GM18498 (cell line): ENCODE data around the gene FLACC1.
A peak's percentile ranks its signal among the peaks of the same experiment; 100 is the strongest.

Source experiments
- ATAC-seq: cut with Tn5 transposase; IDR thresholded peaks from one replicate; pipeline ENCODE4 v1.9.1; 2021; ENCODE audit warnings: mild to moderate bottlenecking, moderate library complexity; ENCODE audit not compliant: unreplicated experiment

The FLACC1 gene

GRCh38 chr2:201280191-201281040 lies 76.7 kb downstream of the FLACC1 start:
- no peak for ATAC-seq

GRCh38 chr2:201279079-201279478 lies 78.1 kb downstream of the FLACC1 start:
- ATAC-seq, result no peak

- no peak for ATAC-seq
These were observed 80.6 kb downstream of the FLACC1 start for GRCh38 chr2:201276511-201276910.

GRCh38 chr2:201275990-201276389 lies 81.2 kb downstream of the FLACC1 start:
- ATAC-seq, result no peak

- ATAC-seq, result no peak
These were observed 82.1 kb downstream of the FLACC1 start for GRCh38 chr2:201275069-201275468.

DNA sequence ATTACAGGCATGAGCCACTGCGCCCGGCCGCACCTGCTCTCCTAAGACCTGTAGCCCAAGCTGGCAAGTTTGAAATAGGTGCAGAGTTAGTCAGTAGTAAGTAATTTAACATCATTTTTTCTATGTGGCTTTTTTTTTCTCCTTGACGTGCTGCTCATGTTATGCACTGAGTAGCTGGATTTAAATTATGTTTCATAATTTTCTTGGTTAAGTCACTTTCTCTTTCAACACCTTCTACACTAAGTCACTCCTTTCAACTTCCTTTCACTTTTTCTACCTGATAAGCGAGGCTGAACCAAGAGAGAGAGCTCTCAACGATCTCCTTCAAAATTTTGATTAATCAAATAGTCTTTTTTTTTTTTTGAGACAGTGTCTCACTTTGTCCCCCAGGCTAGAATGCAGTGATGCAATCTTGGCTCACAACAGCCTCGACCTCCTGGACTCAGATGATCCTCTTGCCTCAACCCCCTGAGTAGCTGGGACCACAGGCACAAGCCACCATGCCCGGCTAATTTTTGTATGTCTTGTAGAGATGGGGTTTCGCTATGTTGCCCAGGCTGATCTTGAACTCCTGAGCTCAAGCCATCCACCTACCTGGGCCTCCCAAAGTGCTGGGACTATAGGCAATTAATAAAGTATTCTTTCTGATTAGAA lies 83.7 kb downstream of the FLACC1 start:
- ATAC-seq, result no peak

GRCh38 chr2:201271917-201272316 lies 85.2 kb downstream of the FLACC1 start:
- no peak for ATAC-seq

DNA sequence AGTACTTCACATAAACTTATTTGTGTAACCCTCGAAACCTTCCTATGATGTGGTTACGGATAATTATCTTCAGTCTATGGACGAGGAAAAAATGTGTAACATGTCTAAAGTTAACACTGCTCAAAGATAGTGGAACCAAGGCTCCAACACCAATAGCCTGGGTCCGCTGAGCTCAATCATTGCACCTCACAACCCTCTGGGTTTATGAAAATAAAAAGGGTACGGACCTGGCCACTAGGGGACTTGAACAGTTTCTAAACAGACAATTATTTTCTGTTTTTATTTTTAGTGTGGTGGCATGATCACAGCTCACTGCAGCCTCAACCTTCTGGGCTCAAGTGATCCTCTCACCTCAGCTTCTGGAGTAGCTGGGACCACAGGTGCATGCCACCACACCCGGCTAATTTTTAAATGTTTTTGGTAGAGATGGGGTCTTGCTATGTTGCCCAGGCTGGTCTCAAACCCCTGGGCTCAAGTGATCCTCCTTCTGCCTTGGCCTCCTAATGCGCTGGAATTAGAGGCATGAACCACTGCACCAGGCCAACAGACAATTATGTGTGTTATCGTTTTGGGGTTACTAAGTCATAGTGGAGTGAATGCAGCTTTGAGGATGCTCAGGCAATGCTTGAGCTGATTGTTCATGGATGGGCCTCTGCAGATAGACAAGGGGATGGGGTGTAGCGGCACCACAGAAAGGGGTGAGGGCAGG lies 86.7 kb downstream of the FLACC1 start:
- ATAC-seq, result no peak

GRCh38 chr2:201269764-201270163 lies 87.4 kb downstream of the FLACC1 start:
- no peak for ATAC-seq

GRCh38 chr2:201267278-201268030 lies 89.7 kb downstream of the FLACC1 start:
- ATAC-seq, result peak; percentile 54

GRCh38 chr2:201266629-201267028 lies 90.5 kb downstream of the FLACC1 start:
- no peak for ATAC-seq

DNA sequence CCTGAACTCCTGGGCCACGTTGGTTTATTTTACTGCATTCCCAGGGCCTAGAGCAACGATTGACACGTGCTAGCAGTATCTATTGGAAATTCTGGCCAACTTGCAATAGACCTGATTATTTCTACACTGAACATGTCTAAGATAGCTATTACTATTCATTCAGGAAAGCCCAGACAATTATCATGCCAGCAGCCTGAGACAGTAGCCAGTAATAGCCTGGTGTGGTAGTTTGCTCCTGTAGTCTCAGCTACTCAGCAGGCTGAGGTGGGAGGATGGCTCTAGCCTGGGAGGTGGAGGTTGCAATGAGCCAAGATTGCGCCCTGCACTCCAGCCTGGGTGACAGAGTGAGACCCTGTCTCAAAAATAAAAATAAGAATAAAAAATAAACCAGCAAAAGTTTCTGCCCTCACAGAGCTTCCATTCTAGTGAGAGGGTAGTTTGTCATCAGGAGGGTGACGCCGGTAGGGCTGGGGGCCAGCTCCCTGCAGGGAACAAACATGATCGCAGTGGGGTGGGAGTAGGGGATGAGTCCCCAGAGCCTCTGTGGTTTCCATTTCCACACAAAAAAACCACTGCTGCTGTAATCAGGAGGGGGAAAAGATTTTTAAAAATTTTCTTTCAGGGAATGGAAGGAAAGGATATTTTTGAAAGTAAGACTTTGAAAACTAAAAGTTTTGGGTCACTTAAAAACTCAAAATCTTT lies 92.5 kb downstream of the FLACC1 start:
- ATAC-seq, result no peak

GRCh38 chr2:201263779-201264178 lies 93.4 kb downstream of the FLACC1 start:
- no peak for ATAC-seq

GRCh38 chr2:201262718-201263117 lies 94.4 kb downstream of the FLACC1 start:
- no peak for ATAC-seq

GRCh38 chr2:201261906-201262305 lies 95.2 kb downstream of the FLACC1 start:
- no peak for ATAC-seq

DNA sequence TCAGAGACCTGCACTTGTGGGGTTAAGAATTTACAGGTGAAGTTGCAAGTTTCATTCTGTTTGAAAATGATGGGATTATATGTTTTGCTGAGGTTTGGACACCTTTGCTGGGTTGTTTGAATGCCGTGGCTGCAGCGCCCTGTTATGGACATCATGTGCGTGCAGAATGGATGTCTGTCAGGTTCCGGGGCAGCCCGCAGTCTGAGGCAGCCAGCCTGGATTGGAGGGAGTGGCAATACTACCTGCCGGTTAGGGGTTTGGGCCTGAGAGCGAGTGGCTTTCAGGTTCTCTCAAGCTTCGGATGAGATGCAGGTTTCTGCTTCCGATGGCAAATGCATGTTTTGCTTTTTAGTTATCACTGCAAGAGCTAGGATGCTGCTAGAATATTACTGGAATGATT lies 95.7 kb downstream of the FLACC1 start:
- no peak for ATAC-seq

DNA sequence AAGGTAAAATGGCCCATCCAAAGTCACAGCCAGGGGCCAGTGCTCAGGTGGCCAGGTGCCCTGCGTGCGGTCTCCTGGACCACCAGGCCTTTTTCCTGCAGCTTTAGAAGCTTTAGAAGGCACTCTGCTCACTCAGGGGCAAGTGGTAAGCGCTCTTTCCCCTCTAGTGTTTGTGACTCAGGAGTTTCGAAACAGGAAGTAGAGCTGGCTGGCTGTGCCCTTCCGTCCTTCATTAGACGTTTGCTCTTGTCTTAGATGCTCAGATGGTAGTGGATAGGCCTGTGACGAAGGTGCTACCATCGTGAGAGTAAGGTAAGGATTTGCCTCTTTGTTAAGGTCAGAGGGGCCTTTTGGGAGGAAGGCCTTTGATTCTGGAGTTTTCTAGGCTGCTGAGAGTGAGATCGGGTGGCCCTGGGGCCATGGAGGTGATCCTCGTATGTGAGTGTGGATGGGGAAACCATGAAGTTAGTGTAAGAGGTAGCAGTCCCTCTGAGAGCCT lies 96.8 kb downstream of the FLACC1 start, which contains the start of gene CASP8:
CASP8 (plus strand) TSS at position 235 of the 499 bp plus-strand sequence. CDS start 5,951 bp downstream, outside the sequence.
- peak; percentile 38 for ATAC-seq

DNA sequence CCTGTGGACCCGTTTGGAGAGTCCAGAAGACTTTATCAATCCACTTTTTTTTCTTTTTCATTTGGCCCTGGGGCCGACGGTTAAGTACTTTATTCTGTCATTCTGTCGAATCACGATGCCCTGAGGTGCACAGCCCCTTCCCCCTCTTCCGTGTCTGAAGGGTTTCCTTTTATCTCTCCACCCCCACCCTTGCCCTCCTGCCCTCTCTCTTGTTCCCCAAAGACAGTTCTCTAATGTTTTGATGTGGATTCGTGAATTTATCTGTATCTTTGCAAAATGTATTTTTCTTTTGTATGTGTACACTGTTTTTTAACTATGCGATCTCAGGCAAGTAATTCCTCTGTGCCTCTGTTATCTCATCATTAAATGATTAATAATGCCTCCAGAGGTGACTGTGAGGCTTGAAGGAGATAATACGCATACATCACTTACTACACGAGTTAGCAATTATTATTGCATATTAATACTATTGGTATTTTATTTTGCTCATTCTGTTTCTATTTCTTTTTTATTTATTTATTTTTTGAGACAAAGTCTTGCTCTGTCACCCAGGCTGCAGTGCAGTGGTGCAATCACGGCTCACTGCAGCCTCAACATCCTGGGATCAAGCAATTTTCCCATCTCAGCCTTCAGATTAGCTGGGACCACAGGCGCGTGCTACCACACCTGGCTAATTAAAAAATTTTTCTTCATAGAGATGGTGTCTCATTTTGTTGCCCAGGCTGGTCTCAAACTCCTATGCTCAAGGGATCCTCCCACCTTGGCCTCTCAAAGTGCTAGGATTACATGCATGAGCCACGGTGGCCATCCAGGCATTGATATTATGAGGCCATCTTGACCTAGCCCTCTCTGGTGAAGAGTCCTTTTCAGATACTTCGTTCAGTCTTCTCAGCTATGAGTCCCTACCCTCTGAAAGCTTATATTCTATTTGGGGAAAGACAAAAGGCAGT lies 98.2 kb downstream of the FLACC1 start:
- ATAC-seq, result no peak
